HepG2 (cell line): ENCODE results near the gene RNF126. TPM values are rescaled to one million over a fixed set of nuclear protein-coding genes. Genes with fewer than 3 reads are reported as not detected.
A peak's percentile ranks its signal among the peaks of the same experiment; 100 is the strongest.

ENCODE experiments used
- FOSL1 ChIP-seq: sonication (generic); formaldehyde crosslinking; IDR thresholded peaks from 2 replicates; pipeline ENCODE4 v1.9.0; 2021; ENCODE audit warnings: missing genetic modification reagents, borderline replicate concordance
- HNRNPK ChIP-seq: fragments of 200-400 bp; formaldehyde crosslinking; IDR thresholded peaks from 2 replicates; pipeline ENCODE4 v1.6.1; 2018; ENCODE audit warnings: low read length, low read depth, moderate library complexity, mild to moderate bottlenecking; ENCODE audit not compliant: poor library complexity, severe bottlenecking
- MBNL3 ChIP-seq: fragments of 250-450 bp; sonication (Bioruptor Pico); conservative IDR thresholded peaks from 2 replicates; pipeline ENCODE4 v1.8.0; 2022; ENCODE audit warnings: mild to moderate bottlenecking, inconsistent platforms
- MXD4 ChIP-seq: IDR thresholded peaks from 2 replicates; pipeline ENCODE4 v1.6.1; 2016; ENCODE audit warnings: mild to moderate bottlenecking, missing biosample characterization, missing genetic modification reagents
- NR2F6 ChIP-seq, 2 experiments: IDR thresholded peaks; 2 replicates each; pipeline ENCODE4 v1.6.1; 2016; ENCODE audit warnings: antibody characterized with exemption in 1 of 2, mild to moderate bottlenecking in 1 of 2
- NRL ChIP-seq: sonication (generic); formaldehyde crosslinking; IDR thresholded peaks from 2 replicates; pipeline ENCODE4 v1.5.0; 2020; ENCODE audit warnings: missing genetic modification reagents, mild to moderate bottlenecking, moderate library complexity, borderline replicate concordance
- SYNCRIP ChIP-seq: fragments of 200-400 bp; formaldehyde crosslinking; IDR thresholded peaks from 2 replicates; pipeline ENCODE4 v1.6.1; 2018; ENCODE audit warnings: mild to moderate bottlenecking, low read depth, low read length; ENCODE audit not compliant: insufficient read depth
- ZNF382 ChIP-seq: sonication (generic); formaldehyde crosslinking; IDR thresholded peaks from 2 replicates; pipeline ENCODE4 v1.5.0; 2020; ENCODE audit warnings: missing genetic modification reagents, mild to moderate bottlenecking, borderline replicate concordance
- ZNF615 ChIP-seq: sonication (generic); formaldehyde crosslinking; IDR thresholded peaks from 2 replicates; pipeline ENCODE4 v1.5.0; 2020; ENCODE audit warnings: mild to moderate bottlenecking, missing genetic modification reagents, borderline replicate concordance
- ZNF670 ChIP-seq: sonication (generic); formaldehyde crosslinking; IDR thresholded peaks from 2 replicates; pipeline ENCODE4 v1.8.0; 2022; ENCODE audit warnings: mild to moderate bottlenecking, missing genetic modification reagents, borderline replicate concordance
- polyA plus RNA-seq, 8 experiments: library from polyadenylated mRNA; depleted of rRNA in 3 of 8; stranded (reverse) in 7 of 8; unstranded in 1 of 8; fragments of >200 nt; fragmentation: Illumina TruSeq in 4 of 8; extraction: Trizol in 4 of 8; gene quantifications; 2 replicates each; pipeline versions ENCODE4 v1.2.1 to v1.2.3, GENCODE V29; 2011 to 2016; ENCODE audit warnings: low read depth in 4 of 8, missing spikeins in 1 of 8, mixed read lengths in 1 of 8; ENCODE audit not compliant: insufficient read depth in 1 of 8
- total RNA-seq, 5 experiments: library from RNA; depleted of rRNA; stranded (reverse); fragments of >200 nt; fragmentation: Illumina TruSeq; extraction: Trizol; gene quantifications; 2 replicates each; pipeline ENCODE4 v1.2.3, GENCODE V29; 2016; ENCODE audit warnings: low read depth in 1 of 5
- TF ChIP-seq, protein P1 (sequence below): sonication (generic); IDR thresholded peaks from 2 replicates; pipeline ENCODE4 v1.6.1; 2016; ENCODE audit warnings: low read depth, borderline replicate concordance
- TF ChIP-seq, protein P2 (sequence below): sonication (generic); formaldehyde crosslinking; IDR thresholded peaks from 2 replicates; pipeline ENCODE4 v1.8.1; 2023; ENCODE audit warnings: mild to moderate bottlenecking, inconsistent platforms, moderate library complexity, missing genetic modification reagents, borderline replicate concordance
- TF ChIP-seq, protein P3 (sequence below): sonication (generic); formaldehyde crosslinking; conservative IDR thresholded peaks from 2 replicates; pipeline ENCODE4 v1.4.0; 2020; ENCODE audit warnings: missing genetic modification reagents
- TF ChIP-seq, protein P4 (sequence below): sonication (generic); formaldehyde crosslinking; IDR thresholded peaks from 2 replicates; pipeline ENCODE4 v1.9.0; 2022; ENCODE audit warnings: low read depth, missing genetic modification reagents
- TF ChIP-seq, protein P5 (sequence below): IDR thresholded peaks from 2 replicates; pipeline ENCODE4 v1.6.1; 2012; ENCODE audit warnings: low read length, improper control_type of control experiment
- TF ChIP-seq, protein P6 (sequence below): sonication (generic); formaldehyde crosslinking; IDR thresholded peaks from 2 replicates; pipeline ENCODE4 v1.5.0; 2020; ENCODE audit warnings: mild to moderate bottlenecking, missing genetic modification reagents

Gene RNF126
- total and polyA plus RNA-seq, 2 of the 13 experiments (the other 11 are each of a cell fraction or from before 2014, with no cell fraction given), result 23.2 to 34.0 TPM

DNA sequence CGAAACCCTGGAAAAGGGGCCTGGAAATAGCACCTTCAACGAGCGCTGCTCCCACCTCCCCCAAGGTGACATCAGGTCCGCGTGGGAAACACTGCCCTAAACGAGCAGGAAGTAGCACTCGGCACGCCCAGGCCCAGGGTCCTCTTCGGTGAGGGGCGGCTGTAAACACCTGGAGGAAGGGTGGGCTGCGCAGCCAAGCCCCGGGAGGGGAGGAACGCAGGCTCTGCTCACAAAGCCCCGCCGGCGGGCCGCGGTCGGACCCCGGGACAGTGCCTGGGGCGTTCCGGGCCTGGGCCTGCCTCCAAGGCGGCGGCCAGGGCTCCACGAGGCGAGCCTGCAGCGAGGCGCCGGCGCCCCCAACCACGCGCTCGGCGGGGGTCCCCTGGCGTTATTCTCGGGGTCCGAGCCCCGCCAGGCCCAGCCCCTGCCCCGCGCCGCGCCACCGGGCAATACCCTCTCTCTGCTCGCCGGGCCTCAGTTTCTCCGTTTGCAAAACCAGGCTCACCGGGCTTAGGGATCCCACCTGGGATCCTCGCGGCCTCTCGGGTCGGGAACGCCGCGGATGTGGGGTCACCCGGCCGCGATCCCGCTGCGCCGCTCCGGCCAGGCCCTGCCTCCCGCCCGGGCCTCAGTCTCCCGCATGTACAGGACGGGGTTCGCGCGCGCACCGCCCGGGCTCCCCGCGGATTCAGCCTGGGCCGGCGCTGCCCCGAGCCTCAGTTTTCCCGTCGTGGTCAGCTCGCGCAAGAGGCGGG is 630 bp downstream of the RNF126 start (continued):
- TF ChIP-seq, protein P1, sequence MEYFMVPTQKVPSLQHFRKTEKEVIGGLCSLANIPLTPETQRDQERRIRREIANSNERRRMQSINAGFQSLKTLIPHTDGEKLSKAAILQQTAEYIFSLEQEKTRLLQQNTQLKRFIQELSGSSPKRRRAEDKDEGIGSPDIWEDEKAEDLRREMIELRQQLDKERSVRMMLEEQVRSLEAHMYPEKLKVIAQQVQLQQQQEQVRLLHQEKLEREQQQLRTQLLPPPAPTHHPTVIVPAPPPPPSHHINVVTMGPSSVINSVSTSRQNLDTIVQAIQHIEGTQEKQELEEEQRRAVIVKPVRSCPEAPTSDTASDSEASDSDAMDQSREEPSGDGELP, result peak; percentile 15; the same call in 1 of the 2 replicates
- TF ChIP-seq NRL (CRISPR knock-in tag), result no peak
- TF ChIP-seq, protein P2, sequence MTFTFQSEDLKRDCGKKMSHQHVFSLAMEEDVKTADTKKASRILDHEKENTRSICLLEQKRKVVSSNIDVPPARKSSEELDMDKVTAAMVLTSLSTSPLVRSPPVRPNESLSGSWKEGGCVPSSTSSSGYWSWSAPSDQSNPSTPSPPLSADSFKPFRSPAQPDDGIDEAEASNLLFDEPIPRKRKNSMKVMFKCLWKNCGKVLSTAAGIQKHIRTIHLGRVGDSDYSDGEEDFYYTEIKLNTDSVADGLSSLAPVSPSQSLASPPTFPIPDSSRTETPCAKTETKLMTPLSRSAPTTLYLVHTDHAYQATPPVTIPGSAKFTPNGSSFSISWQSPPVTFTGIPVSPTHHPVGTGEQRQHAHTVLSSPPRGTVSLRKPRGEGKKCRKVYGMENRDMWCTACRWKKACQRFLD (CRISPR knock-in tag), result no peak
- TF ChIP-seq FOSL1 (CRISPR knock-in tag), result 0 out of 2 replicates have a peak, but pooled peaks have one; percentile 4
- TF ChIP-seq, protein P3, sequence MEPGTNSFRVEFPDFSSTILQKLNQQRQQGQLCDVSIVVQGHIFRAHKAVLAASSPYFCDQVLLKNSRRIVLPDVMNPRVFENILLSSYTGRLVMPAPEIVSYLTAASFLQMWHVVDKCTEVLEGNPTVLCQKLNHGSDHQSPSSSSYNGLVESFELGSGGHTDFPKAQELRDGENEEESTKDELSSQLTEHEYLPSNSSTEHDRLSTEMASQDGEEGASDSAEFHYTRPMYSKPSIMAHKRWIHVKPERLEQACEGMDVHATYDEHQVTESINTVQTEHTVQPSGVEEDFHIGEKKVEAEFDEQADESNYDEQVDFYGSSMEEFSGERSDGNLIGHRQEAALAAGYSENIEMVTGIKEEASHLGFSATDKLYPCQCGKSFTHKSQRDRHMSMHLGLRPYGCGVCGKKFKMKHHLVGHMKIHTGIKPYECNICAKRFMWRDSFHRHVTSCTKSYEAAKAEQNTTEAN, result no peak
- TF ChIP-seq ZNF615, result no peak
- no peak for TF ChIP-seq ZNF382 (CRISPR knock-in tag)
- no peak for TF ChIP-seq SYNCRIP
- peak; percentile 86 for TF ChIP-seq ZNF670
- TF ChIP-seq, protein P4, sequence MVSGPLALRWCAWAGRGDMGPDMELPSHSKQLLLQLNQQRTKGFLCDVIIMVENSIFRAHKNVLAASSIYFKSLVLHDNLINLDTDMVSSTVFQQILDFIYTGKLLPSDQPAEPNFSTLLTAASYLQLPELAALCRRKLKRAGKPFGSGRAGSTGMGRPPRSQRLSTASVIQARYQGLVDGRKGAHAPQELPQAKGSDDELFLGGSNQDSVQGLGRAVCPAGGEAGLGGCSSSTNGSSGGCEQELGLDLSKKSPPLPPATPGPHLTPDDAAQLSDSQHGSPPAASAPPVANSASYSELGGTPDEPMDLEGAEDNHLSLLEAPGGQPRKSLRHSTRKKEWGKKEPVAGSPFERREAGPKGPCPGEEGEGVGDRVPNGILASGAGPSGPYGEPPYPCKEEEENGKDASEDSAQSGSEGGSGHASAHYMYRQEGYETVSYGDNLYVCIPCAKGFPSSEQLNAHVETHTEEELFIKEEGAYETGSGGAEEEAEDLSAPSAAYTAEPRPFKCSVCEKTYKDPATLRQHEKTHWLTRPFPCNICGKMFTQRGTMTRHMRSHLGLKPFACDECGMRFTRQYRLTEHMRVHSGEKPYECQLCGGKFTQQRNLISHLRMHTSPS (CRISPR knock-in tag), result no peak
- TF ChIP-seq, protein P5, sequence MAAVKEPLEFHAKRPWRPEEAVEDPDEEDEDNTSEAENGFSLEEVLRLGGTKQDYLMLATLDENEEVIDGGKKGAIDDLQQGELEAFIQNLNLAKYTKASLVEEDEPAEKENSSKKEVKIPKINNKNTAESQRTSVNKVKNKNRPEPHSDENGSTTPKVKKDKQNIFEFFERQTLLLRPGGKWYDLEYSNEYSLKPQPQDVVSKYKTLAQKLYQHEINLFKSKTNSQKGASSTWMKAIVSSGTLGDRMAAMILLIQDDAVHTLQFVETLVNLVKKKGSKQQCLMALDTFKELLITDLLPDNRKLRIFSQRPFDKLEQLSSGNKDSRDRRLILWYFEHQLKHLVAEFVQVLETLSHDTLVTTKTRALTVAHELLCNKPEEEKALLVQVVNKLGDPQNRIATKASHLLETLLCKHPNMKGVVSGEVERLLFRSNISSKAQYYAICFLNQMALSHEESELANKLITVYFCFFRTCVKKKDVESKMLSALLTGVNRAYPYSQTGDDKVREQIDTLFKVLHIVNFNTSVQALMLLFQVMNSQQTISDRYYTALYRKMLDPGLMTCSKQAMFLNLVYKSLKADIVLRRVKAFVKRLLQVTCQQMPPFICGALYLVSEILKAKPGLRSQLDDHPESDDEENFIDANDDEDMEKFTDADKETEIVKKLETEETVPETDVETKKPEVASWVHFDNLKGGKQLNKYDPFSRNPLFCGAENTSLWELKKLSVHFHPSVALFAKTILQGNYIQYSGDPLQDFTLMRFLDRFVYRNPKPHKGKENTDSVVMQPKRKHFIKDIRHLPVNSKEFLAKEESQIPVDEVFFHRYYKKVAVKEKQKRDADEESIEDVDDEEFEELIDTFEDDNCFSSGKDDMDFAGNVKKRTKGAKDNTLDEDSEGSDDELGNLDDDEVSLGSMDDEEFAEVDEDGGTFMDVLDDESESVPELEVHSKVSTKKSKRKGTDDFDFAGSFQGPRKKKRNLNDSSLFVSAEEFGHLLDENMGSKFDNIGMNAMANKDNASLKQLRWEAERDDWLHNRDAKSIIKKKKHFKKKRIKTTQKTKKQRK, result no peak
- no peak for TF ChIP-seq NR2F6 (IDR thresholded peaks at IDR 0.05)
- TF ChIP-seq NR2F6 (CRISPR knock-in tag; IDR thresholded peaks at IDR 0.05), result no peak
- no peak for TF ChIP-seq HNRNPK
- TF ChIP-seq MXD4, result no peak; the same call in 1 of the 2 replicates
- no peak for TF ChIP-seq MBNL3 (CRISPR knock-in tag)
- TF ChIP-seq, protein P6, sequence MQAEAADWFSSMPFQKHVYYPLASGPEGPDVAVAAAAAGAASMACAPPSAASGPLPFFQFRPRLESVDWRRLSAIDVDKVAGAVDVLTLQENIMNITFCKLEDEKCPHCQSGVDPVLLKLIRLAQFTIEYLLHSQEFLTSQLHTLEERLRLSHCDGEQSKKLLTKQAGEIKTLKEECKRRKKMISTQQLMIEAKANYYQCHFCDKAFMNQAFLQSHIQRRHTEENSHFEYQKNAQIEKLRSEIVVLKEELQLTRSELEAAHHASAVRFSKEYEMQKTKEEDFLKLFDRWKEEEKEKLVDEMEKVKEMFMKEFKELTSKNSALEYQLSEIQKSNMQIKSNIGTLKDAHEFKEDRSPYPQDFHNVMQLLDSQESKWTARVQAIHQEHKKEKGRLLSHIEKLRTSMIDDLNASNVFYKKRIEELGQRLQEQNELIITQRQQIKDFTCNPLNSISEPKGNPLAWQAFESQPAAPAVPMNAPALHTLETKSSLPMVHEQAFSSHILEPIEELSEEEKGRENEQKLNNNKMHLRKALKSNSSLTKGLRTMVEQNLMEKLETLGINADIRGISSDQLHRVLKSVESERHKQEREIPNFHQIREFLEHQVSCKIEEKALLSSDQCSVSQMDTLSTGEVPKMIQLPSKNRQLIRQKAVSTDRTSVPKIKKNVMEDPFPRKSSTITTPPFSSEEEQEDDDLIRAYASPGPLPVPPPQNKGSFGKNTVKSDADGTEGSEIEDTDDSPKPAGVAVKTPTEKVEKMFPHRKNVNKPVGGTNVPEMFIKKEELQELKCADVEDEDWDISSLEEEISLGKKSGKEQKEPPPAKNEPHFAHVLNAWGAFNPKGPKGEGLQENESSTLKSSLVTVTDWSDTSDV (CRISPR knock-in tag), result no peak
